ENCODE data around the gene KRT81.

Gene KRT81

GRCh38 chr12:52268212-52268611, 23.1 kb downstream of the KRT81 start:
- no peak for TF ChIP-seq CTCF (IDR thresholded peaks at IDR 0.05; ENCODE audit: insufficient read depth, low read length, missing control alignments)
- no peak for DNase-seq (ENCODE audit: low read depth, low spot score)
- no peak overlapping the region for H3K4me3 ChIP-seq (ENCODE audit: low read depth, low read length)
- ChIA-PET CTCF (interaction anchor here (1.0 to 9.7 kb wide), 4 partner anchors 10 to 111 kb away, joined by 4 to 146 read pairs (median 20); no protein-coding TSS in a partner anchor), POLR2A (interaction anchor here (1.1 kb wide), 1 partner anchor 13 kb away, joined by 3 read pairs; no protein-coding TSS in a partner anchor)

- no peak overlapping the region for H3K4me3 ChIP-seq (ENCODE audit: low read depth, low read length)
- no peak for TF ChIP-seq CTCF (IDR thresholded peaks at IDR 0.05; ENCODE audit: insufficient read depth, low read length, missing control alignments)
- CTCF ChIA-PET: interaction anchor here (1.0 to 9.7 kb wide), 4 partner anchors 10 to 110 kb away, joined by 4 to 146 read pairs (median 20); no protein-coding TSS in a partner anchor
- no peak for DNase-seq (ENCODE audit: low read depth, low spot score)
- POLR2A ChIA-PET: interaction anchor here (1.1 kb wide), 1 partner anchor 14 kb away, joined by 3 read pairs; no protein-coding TSS in a partner anchor
Measured at GRCh38 chr12:52267699-52268098, 23.6 kb downstream of the KRT81 start.

- TF ChIP-seq CTCF (IDR thresholded peaks at IDR 0.05; ENCODE audit: insufficient read depth, low read length, missing control alignments): no peak
- H3K4me3 ChIP-seq (ENCODE audit: low read depth, low read length): no peak overlapping the region
- ChIA-PET POLR2A (no interaction called here), CTCF (interaction anchor here (1.0 to 9.7 kb wide), 4 partner anchors 12 to 110 kb away, joined by 3 to 146 read pairs (median 4); no protein-coding TSS in a partner anchor)
- no peak for DNase-seq (ENCODE audit: low read depth, low spot score)
Measured at GRCh38 chr12:52267266-52267665, 24.1 kb downstream of the KRT81 start.

GRCh38 chr12:52266514-52266913, 24.8 kb downstream of the KRT81 start:
- H3K4me3 ChIP-seq (ENCODE audit: low read depth, low read length): no peak overlapping the region
- no peak for TF ChIP-seq CTCF (IDR thresholded peaks at IDR 0.05; ENCODE audit: insufficient read depth, low read length, missing control alignments)
- DNase-seq (ENCODE audit: low read depth, low spot score): no peak
- CTCF ChIA-PET: interaction anchor here (1.3 to 9.7 kb wide), 4 partner anchors 9 to 62 kb away, joined by 3 to 146 read pairs (median 6); partner anchors contain the start of gene KRT86
- POLR2A ChIA-PET: no interaction called here

- no peak for TF ChIP-seq CTCF (IDR thresholded peaks at IDR 0.05; ENCODE audit: insufficient read depth, low read length, missing control alignments)
- POLR2A ChIA-PET: no interaction called here
Measured at GRCh38 chr12:52264435-52264825, 26.9 kb downstream of the KRT81 start.

GRCh38 chr12:52263761-52264434, 27.4 kb downstream of the KRT81 start:
- CTCF ChIA-PET: interaction anchor here (0.6 to 9.7 kb wide), 5 partner anchors 9 to 22 kb away, joined by 3 to 146 read pairs (median 7); no protein-coding TSS in a partner anchor
- no peak for TF ChIP-seq CTCF (IDR thresholded peaks at IDR 0.05; ENCODE audit: insufficient read depth, low read length, missing control alignments)
- no peak overlapping the region for H3K4me3 ChIP-seq (ENCODE audit: low read depth, low read length)
- no peak for DNase-seq (ENCODE audit: low read depth, low spot score)
- POLR2A ChIA-PET: no interaction called here

More at GRCh38 chr12:52264435-52264825, 26.9 kb downstream of the KRT81 start:
- CTCF ChIA-PET: interaction anchor here (0.6 to 9.7 kb wide), 6 partner anchors 9 to 64 kb away, joined by 3 to 146 read pairs (median 7); no protein-coding TSS in a partner anchor
- H3K4me3 ChIP-seq (ENCODE audit: low read depth, low read length): no peak overlapping the region
- DNase-seq (ENCODE audit: low read depth, low spot score): no peak

Measured in AG04449 (cell line).